Activated CD4-positive, alpha-beta T cell treated with anti-CD3 and anti-CD28 coated beads, Interleukin-2, amount 50 U/mL, for 16 hours (primary cell): ENCODE results near the gene CCN5.

Source experiments
- DNase-seq: peaks from one replicate; pipeline ENCODE4 v3.0.0-alpha.2; 2020

Gene CCN5

DNA sequence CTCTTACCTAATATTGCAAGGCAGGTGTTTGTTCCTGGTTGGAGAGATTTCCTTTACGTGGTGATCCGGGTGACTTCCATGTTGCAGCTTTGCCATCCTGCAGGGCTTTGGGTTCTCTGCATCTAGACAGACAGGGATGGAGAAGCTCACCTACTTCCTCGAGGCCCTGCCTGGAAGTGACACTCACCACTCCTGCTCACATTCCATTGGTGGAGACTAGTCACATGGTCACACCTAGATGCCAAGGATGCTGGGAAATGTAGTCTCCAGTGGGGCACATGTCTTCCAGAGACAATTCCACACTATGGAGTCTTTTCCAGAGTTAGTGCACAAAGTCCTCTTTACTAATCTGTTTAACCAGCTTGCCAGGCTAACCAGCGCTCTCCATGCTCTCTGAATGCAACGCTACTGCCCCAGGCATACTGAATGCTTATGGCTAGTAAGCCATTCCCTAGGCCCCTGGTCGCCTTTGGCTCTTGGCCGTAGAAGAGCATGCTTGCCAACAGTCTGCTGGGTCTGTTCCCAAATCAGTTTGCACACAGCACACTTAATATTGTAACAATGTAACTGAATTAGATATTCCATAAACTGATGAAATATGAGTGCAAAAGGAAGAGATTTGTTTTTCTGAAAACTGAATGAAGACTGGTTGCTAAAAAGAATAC lies 23.8 kb downstream of the CCN5 start:
- peak; percentile 73 for DNase-seq

DNA sequence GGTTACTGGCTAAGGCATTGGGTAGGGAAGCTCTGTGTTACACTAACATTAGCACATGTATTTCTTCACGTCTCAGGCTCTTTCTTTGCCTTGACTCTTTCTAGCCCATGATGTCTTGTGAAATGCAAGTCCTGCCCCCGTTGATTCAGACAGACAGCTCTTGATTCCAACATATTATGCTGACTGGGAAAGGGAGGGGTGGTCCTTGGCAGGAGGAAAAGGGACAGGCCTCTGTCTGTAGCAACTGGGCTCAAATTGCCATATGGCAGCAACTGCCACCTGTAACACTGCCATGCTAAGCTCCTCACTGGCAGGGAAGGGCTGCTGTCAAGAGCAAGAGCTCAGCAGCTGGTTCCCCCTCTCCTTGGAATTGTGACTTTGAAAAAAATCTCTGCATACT lies 24.8 kb downstream of the CCN5 start:
- DNase-seq = no peak

GRCh38 chr20:44742304-44743079 lies 27.3 kb downstream of the CCN5 start:
- DNase-seq = no peak

DNA sequence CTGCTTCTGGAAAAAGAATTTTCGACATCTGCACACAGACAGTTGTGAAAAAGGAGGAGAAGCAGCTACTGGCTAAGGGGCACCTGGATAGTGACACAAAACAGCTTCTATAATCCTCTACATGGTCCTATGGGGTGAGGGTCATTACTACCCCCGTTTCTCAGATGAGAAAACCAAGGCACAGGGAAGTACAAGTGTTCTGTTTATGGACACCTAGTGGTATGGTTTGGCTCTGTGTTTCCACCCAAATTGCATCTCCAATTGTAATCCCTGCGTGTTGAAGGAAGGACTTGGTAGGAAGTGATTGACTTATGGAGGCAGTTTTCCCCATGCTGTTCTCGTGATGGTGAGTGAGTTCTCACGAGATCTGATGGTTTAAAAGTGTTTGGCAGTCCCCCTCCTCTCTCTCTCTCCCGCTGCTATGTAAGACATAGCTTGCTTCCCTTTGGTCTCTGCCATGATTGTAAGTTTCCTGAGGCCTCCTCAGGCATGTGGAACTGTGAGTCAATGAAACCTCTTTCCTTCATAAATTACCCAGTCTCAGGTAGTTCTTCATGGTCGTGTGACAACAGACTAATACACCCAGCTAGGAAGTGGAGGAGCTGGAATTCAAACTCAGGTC lies 28.0 kb downstream of the CCN5 start:
- DNase-seq = no peak

GRCh38 chr20:44743916-44744655 lies 28.9 kb downstream of the CCN5 start:
- DNase-seq = no peak

- no peak for DNase-seq
Measured at GRCh38 chr20:44745122-44745597, 30.0 kb downstream of the CCN5 start.

DNA sequence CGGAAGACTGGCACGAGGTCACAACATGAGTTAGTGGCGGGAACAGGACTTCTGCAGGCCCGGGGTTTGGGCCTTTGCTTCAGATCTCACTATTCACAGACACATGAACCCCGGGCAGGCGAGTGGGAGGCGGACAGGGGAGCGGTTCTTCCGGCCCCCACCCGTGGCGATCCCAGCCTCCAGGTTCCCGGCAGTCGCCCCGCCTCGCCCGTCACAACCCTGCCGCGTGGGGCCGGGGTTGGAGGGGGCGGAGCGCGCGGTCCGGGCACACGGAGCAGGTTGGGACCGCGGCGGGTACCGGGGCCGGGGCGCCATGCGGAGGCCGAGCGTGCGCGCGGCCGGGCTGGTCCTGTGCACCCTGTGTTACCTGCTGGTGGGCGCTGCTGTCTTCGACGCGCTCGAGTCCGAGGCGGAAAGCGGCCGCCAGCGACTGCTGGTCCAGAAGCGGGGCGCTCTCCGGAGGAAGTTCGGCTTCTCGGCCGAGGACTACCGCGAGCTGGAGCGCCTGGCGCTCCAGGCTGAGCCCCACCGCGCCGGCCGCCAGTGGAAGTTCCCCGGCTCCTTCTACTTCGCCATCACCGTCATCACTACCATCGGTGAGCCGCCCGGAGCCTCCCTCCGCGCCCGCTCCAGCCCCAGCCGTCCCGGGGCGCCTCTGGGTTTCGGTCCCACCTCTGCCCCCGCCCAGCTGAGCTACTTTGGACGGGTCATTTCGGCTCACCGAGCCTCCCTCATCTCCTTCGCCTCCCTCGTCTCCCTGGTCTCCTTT lies 30.6 kb downstream of the CCN5 start, which contains the start of gene KCNK15:
TSS of gene KCNK15 (plus strand) at position 268 of the 769 bp plus-strand sequence. CDS start at position 314, 46 bp downstream.
- peak; percentile 10 for DNase-seq

- no peak for DNase-seq
Measured at GRCh38 chr20:44746367-44747165, 31.4 kb downstream of the CCN5 start.

DNA sequence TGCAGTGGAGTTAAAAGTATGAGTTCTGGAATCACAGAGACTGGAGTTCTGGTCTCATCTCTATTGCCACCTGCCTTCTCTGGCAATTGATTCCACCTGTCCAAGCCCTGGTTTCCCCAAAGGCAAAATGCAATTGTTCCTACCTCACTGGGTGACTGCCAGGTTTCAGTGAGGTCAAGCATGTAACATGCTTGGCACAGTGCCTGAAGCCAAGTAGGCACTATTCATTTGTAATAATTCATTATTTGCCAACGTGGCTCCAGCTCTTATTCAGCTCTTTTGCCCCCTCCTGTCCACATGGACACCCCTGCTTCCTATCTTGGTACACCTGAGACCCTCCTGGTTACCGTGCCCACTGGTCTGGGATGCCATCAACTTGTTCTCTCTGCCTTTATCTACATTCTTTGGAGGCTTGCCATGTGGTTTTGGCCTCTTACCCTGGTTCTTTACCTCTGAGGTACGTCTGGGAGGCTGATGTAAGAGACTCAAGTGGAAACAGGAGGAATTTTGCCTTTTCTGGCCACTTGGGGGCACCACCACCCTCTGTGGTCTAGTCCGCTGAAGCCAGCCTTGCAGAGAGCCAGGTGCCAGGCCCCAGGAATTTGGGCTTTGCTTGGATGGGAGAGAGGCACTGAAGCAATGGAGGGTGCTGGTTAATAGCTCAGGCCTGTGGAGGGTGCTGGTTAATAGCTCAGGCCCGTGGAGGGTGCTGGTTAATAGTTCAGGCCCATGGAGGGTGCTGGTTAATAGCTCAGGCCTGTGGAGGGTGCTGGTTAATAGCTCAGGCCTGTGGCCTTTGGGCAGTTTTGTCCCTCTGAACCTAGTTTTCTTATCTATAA lies 32.2 kb downstream of the CCN5 start:
- DNase-seq = peak; percentile 64

DNA sequence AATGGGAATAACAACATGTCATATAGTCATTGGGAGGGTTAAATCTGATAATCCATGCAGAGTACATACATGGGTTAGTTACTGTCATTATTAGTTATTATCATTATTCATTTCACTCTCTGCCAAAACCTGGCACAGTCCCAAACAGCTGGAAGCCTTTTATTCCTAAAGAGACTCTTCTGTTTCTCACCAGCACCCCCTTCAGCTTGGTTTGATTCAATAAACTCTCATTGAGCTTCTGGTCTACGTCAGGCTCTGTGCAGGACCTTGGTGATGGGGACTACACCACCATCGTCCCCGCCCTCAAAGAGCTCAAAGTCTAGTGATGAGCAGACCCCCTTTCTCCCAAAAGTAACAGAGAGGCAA lies 32.8 kb downstream of the CCN5 start:
- DNase-seq = no peak

DNA sequence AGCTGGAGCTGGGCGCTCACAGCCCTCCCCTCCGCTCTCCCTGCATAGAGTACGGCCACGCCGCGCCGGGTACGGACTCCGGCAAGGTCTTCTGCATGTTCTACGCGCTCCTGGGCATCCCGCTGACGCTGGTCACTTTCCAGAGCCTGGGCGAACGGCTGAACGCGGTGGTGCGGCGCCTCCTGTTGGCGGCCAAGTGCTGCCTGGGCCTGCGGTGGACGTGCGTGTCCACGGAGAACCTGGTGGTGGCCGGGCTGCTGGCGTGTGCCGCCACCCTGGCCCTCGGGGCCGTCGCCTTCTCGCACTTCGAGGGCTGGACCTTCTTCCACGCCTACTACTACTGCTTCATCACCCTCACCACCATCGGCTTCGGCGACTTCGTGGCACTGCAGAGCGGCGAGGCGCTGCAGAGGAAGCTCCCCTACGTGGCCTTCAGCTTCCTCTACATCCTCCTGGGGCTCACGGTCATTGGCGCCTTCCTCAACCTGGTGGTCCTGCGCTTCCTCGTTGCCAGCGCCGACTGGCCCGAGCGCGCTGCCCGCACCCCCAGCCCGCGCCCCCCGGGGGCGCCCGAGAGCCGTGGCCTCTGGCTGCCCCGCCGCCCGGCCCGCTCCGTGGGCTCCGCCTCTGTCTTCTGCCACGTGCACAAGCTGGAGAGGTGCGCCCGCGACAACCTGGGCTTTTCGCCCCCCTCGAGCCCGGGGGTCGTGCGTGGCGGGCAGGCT lies 35.1 kb downstream of the CCN5 start:
- DNase-seq = peak; percentile 17

GRCh38 chr20:44752099-44752931 lies 37.1 kb downstream of the CCN5 start:
- no peak for DNase-seq

DNA sequence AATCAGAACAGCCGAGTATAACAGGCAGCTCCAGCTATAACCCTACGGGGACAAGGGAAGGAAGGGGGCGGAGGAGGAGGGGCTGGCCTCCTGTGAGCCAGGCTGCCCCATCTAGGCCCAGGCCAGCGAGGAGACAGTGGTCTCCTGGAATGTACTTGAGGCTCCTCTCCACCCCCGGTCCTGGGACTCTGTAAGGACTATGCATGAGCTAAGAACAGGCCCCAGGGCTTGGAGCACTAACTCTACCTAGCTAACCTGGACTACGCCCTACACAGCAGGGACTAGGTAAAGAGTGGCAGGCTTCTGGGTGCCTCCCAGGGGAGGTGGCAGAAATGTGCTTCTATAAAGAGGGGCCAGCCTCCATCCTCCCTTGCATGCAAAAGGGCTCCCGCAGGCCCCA lies 39.4 kb downstream of the CCN5 start:
- no peak for DNase-seq

DNA sequence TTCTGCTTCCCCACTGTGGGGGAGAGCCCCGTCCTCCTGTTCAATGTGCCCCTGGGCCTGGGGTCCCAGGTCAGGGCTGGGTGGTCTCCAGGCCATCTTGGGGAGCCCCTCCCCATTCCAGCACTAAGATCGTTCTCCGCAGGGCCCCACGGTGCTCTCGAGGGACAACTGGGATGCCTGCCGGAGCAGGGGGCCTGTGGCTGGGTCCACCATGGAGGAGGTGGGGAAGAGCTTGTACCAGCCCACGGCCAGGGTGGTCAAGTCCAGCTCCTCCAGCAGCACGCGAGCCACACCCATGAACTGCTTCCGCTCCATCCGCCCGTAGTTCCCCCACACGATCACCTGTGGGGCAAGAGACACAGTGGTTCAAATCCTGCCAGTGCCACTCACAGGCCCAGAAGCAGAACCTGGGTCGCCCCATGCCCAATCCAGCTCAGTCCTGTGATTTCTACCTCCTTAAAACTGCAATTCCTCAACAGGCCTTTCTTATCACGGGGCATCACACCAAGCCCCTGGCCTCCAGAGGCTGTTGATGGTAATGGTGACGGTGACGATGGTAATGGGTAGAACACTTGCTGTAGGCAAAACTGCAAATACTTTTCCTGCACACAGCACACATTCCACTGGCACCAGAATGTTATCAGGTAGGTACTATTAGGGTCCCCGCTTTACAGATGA lies 41.0 kb downstream of the CCN5 start:
- DNase-seq = no peak

DNA sequence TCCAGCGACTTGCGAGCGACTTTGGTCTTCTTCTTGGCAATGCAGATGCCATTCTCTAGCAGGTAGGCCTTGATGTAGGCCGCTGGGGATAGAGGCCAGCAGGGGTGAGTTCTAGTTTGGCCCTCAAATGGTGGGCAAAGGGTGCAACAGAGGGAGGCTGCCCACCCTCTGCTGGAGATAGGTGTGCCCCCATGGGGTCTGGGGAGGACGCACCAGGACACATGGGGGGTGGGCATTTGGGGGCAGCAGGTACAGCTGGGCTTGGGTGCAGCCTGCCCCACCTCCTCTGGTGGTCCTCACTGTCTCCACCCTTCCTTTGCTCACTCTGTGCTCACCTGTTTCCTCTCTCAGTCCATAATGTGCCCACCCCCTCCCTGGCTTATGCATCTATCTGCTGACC lies 41.8 kb downstream of the CCN5 start:
- DNase-seq = no peak

- DNase-seq = no peak
Measured at GRCh38 chr20:44758247-44759101, 43.3 kb downstream of the CCN5 start.

DNA sequence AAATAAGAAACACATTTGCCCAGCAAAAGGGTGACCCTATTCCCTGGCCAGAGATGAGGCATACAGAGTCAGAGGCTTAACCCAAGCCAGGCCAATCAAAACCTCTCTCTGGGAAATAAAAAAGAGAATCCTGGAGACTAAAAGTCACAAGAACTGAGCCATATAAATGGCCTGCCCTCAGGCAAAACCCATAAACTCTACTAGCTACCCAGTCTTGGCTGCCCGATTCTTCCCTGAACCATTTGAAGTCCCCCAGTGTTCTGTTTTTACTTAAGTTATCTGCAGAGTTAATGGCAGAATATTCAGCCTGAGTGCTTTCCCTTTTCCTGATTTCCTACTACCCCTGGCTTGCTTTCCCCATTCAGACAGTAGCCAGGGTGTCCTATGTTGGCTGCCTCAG lies 44.4 kb downstream of the CCN5 start:
- no peak for DNase-seq
